Regular cardiac myocyte (primary cell): ENCODE results near the gene DEFB119. TPM values are rescaled to one million over a fixed set of nuclear protein-coding genes. Genes with fewer than 3 reads are reported as not detected.

Experiments used
- total RNA-seq: library from RNA; depleted of rRNA; stranded (reverse); fragments of >200 nt; gene quantifications from 2 replicates; pipeline ENCODE4 v1.2.3, GENCODE V29; 2014

The DEFB119 gene
- total RNA-seq = not detected in 2 replicates

DNA sequence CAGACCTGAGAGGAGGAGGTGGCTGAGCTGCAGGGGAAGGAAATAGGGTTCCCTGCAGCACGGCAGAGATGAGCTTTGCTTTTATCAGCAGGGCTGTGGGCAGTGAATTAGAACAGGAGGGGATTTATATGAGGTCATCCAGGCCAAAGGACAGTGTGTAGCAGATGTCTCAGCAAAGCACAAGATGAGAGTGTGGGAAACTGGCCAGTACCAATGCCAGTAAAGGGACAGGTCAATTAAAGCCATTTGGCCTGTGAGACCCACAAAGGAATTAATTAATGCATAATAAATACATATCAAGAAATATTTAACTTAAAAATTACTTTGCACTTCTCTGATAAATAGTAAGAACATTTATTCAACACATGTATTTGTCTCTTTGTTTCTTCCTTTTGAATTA lies at the start of gene DEFB119:
Gene DEFB119 (minus strand): TSS at position 101 of the 400 bp plus-strand sequence. CDS start 107 bp downstream, outside the sequence.

GRCh38 chr20:31406115-31406514 lies 15.7 kb upstream of the DEFB119 start, which contains the start of gene DEFB121:
Gene DEFB121, minus strand, starts transcription at chr20:31406215. Its CDS starts 63 bp downstream, at chr20:31406152.

GRCh38 chr20:31368301-31368700 lies 22.1 kb downstream of the DEFB119 start, which contains the start of gene DEFB118:
Gene DEFB118, plus strand, starts transcription at chr20:31368601. Its CDS starts 50 bp downstream, at chr20:31368651.

Other genes starting within 250 kb of the DEFB119 start
- not detected in 2 replicates for gene DEFB115, start 132.9 kb downstream of the DEFB119 start, total RNA-seq
- gene DEFB116, start 82.0 kb downstream of the DEFB119 start, total RNA-seq = not detected in 2 replicates
- gene DEFB118, start 22.0 kb downstream of the DEFB119 start, total RNA-seq = not detected in 2 replicates
- not detected in 2 replicates for gene DEFB121, start 15.6 kb upstream of the DEFB119 start, total RNA-seq
- not detected in 2 replicates for gene DEFB123, start 50.0 kb upstream of the DEFB119 start, total RNA-seq
- not detected in 2 replicates for gene DEFB124, start 84.5 kb upstream of the DEFB119 start, total RNA-seq
- 0.19 and 0.28 TPM in 2 replicates for gene REM1, start 84.7 kb upstream of the DEFB119 start, total RNA-seq
- 50.7 and 86.1 TPM in 2 replicates for gene HM13, start 123.9 kb upstream of the DEFB119 start, total RNA-seq
- 84.8 and 458 TPM in 2 replicates for gene ID1, start 214.7 kb upstream of the DEFB119 start, total RNA-seq
- 0.28 TPM in 1 of 2 replicates, not detected in the other for gene COX4I2, start 247.3 kb upstream of the DEFB119 start, total RNA-seq